Naive thymus-derived CD4-positive, alpha-beta T cell (primary cell): Measurements from ENCODE around the gene ADGRL3. TPM values are rescaled to one million over a fixed set of nuclear protein-coding genes. Genes with fewer than 3 reads are reported as not detected.

Experiments
- ATAC-seq: fragments of 150-1000 bp; cut with Tn5 transposase; 2 replicates; pipeline ENCODE4 v1.10.0; 2021; ENCODE audit warnings: mild to moderate bottlenecking, moderate library complexity
- CTCF ChIA-PET: fragments of 350-600 bp; sonication (Branson Sonifier 250); formaldehyde crosslinking; loops from one replicate; lab custom pipeline; 2021; ENCODE audit warnings: antibody characterized with exemption; lab: Charles Lee
- POLR2A ChIA-PET: fragments of 350-600 bp; sonication (Branson Sonifier 250); formaldehyde crosslinking; loops from one replicate; lab custom pipeline; 2021; ENCODE audit warnings: antibody characterized with exemption, inconsistent platforms; lab: Charles Lee
- DNase-seq, 9 donors: peaks; one replicate each; pipeline versions ENCODE4 v3.0.0 to v3.0.0-alpha.2; 2020 to 2022; ENCODE audit warnings: mixed read lengths in 1 of 9
- H3K27ac ChIP-seq: one replicate; pipeline ENCODE4 v1.7.0; 2013; ENCODE audit warnings: mild to moderate bottlenecking, low read depth, low read length, moderate library complexity
- H3K27me3 ChIP-seq, 2 donors: one replicate each; pipeline ENCODE4 v1.7.0; 2013; ENCODE audit warnings: low read length in 2 of 2, mild to moderate bottlenecking in 2 of 2, moderate library complexity in 2 of 2; ENCODE audit not compliant: control insufficient read depth in 2 of 2, insufficient read depth in 2 of 2
- H3K36me3 ChIP-seq, 3 experiments: 1 replicate in 2 of 3; 2 replicates in 1 of 3; pipeline ENCODE4 v1.7.0; 2013; ENCODE audit warnings: low read length in 3 of 3, mild to moderate bottlenecking in 3 of 3, moderate library complexity in 1 of 3; ENCODE audit not compliant: insufficient read depth in 3 of 3, control insufficient read depth in 2 of 3
- H3K4me1 ChIP-seq, 2 donors: one replicate each; pipeline ENCODE4 v1.7.0; 2013; ENCODE audit warnings: low read length in 2 of 2, mild to moderate bottlenecking in 2 of 2, moderate library complexity in 1 of 2; ENCODE audit not compliant: control insufficient read depth in 2 of 2, insufficient read depth in 2 of 2
- H3K4me3 ChIP-seq: 2 replicates; pipeline ENCODE4 v1.7.0; 2013; ENCODE audit warnings: mild to moderate bottlenecking, low read length
- H3K9me3 ChIP-seq, 3 experiments: 1 replicate in 2 of 3; 2 replicates in 1 of 3; pipeline ENCODE4 v1.7.0; 2013; ENCODE audit warnings: low read length in 3 of 3; ENCODE audit not compliant: control insufficient read depth in 2 of 3
- H3K27ac Mint-ChIP-seq, 9 donors: one replicate each; pipeline ENCODE4 v1.8.0; 2020 to 2022; ENCODE audit warnings: mixed read lengths in 9 of 9, mild to moderate bottlenecking in 8 of 9, moderate library complexity in 5 of 9, inconsistent platforms in 2 of 9
- H3K27me3 Mint-ChIP-seq, 5 donors: one replicate each; pipeline ENCODE4 v1.8.0; 2021 to 2022; ENCODE audit warnings: mixed read lengths in 5 of 5, mild to moderate bottlenecking in 1 of 5
- H3K36me3 Mint-ChIP-seq, 5 donors: one replicate each; pipeline ENCODE4 v1.8.0; 2020 to 2022; ENCODE audit warnings: mixed read lengths in 5 of 5, mild to moderate bottlenecking in 3 of 5, inconsistent platforms in 1 of 5
- H3K4me1 Mint-ChIP-seq, 7 donors: one replicate each; pipeline ENCODE4 v1.8.0; 2020 to 2022; ENCODE audit warnings: mixed read lengths in 7 of 7, mild to moderate bottlenecking in 3 of 7, inconsistent platforms in 1 of 7
- H3K4me3 Mint-ChIP-seq, 10 donors: one replicate each; pipeline ENCODE4 v1.8.0; 2020 to 2022; ENCODE audit warnings: mild to moderate bottlenecking in 10 of 10, mixed read lengths in 10 of 10, moderate library complexity in 6 of 10, inconsistent platforms in 2 of 10
- H3K9me3 Mint-ChIP-seq, 11 donors: one replicate each; pipeline ENCODE4 v1.8.0; 2020 to 2022; ENCODE audit warnings: mixed read lengths in 11 of 11, mild to moderate bottlenecking in 4 of 11, inconsistent platforms in 1 of 11, moderate library complexity in 1 of 11
- intact Hi-C, 2 donors: fragments of 100-400 bp; cut with micrococcal nuclease; formaldehyde crosslinking; loops; one replicate each; pipeline ENCODE4 v1.15.1; 2023
- polyA plus RNA-seq, 2 donors: library from polyadenylated mRNA; unstranded; fragments of 300-500 nt; fragmentation: Illumina TruSeq; gene quantifications; one replicate each; pipeline ENCODE4 v1.2.3, GENCODE V29; 2021
- total RNA-seq, 6 experiments: library from RNA in 5 of 6; stranded (reverse) in 5 of 6; gene quantifications; 1 replicate in 5 of 6; 2 replicates in 1 of 6; pipeline ENCODE4 v1.2.3 and lab custom pipeline; 2021 to 2026

The ADGRL3 gene
- total and polyA plus RNA-seq, 7 experiments from 2014 or later: not detected

DNA sequence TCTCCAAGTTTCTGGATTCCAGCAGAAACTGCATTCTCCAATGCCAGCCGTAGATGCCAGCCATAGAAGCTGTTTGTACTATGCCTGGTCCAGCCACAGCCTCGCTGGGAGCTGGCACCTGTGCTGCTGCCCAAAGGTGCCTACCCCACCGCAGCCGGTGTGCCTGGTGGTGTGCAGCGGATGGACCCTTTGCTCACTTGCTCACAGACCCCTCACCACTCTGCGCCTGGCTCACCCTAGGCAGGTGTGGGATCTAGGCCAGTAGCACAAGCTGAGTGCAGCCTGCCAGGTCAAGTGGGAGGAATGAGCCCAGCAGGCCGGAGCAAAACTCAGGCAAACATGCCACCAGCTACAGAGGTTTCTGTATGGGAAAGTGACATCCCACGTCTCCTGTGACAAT is 463.2 kb downstream of the ADGRL3 start:
- H3K4me3 Mint-ChIP-seq: no peak overlapping the region
- H3K27me3 Mint-ChIP-seq: no peaks in the 10 kb centered on the region
- DNase-seq: no peak
- ChIA-PET CTCF (no interaction called here), POLR2A (no interaction called here)
- no peaks in the 10 kb centered on the region for H3K4me1 Mint-ChIP-seq
- Histone ChIP-seq H3K36me3 (no peaks in the 10 kb centered on the region), H3K4me3 (no peak overlapping the region), H3K27ac (no peak overlapping the region), H3K9me3 (peaks cover 0 to 7% (median 0%) of the 10 kb centered on the region in 3 experiments), H3K27me3 (no peaks in the 10 kb centered on the region), H3K4me1 (no peaks in the 10 kb centered on the region)
- intact Hi-C loops: no loop called here
- H3K9me3 Mint-ChIP-seq: peaks cover 0 to 8% (median 2%) of the 10 kb centered on the region in 11 donors
- H3K27ac Mint-ChIP-seq: no peak overlapping the region
- ATAC-seq: no peak
- H3K36me3 Mint-ChIP-seq: no peaks in the 10 kb centered on the region

DNA sequence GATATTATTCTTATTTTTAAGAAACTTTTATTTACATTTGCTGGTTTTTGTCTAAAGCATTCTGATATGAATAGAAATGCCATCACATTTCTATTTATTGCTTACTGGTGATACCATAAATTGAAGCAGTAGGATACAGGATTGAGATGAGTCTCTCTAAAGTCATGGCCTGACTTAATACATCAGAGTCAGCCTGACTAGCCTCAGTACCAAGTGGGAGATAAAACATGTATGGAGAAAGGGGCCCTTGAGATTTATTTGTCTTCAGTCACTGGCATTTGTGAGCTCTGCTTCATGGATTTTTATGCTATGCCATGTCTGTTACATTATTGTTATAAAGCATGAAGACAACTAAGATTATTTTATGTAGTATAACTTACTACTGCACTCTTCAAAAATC is 465.5 kb downstream of the ADGRL3 start:
- CTCF ChIA-PET: no interaction called here
- H3K4me3 ChIP-seq: no peak overlapping the region
- Mint-ChIP-seq H3K36me3 (no peaks in the 10 kb centered on the region), H3K9me3 (peaks cover 0 to 8% (median 2%) of the 10 kb centered on the region in 11 donors), H3K4me1 (no peaks in the 10 kb centered on the region), H3K4me3 (no peak overlapping the region), H3K27me3 (no peaks in the 10 kb centered on the region), H3K27ac (no peak overlapping the region)
- no peaks in the 10 kb centered on the region for H3K27me3 ChIP-seq
- DNase-seq (no peak), ATAC-seq (no peak)
- POLR2A ChIA-PET: no interaction called here
- intact Hi-C loops: no loop called here
- no peaks in the 10 kb centered on the region for H3K36me3 ChIP-seq
- H3K4me1 ChIP-seq: no peaks in the 10 kb centered on the region
- peaks cover 0 to 7% (median 0%) of the 10 kb centered on the region in 3 experiments for H3K9me3 ChIP-seq
- no peak overlapping the region for H3K27ac ChIP-seq

DNA sequence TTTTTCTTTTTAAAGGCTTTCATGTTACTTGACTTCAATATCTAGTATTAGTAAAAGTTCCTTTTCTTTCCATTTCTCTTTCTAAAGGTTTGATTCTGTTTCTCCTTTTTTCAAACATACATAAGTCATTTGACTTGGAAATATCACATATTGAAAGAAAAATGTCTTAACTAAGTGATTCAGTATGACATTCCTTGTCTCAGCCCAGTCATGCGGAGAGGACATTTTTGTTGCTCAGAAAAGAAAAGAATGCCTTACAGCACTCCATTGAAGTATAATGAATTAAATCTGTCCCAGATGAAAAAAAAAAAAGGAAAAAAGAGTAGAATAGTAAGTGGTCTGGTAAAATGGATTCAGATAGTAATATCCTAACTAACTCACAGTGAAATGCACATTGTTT is 466.1 kb downstream of the ADGRL3 start:
- H3K9me3 Mint-ChIP-seq: peaks cover 0 to 12% (median 2%) of the 10 kb centered on the region in 11 donors
- no peak overlapping the region for H3K27ac Mint-ChIP-seq
- DNase-seq: no peak
- ChIA-PET CTCF (no interaction called here), POLR2A (no interaction called here)
- no peaks in the 10 kb centered on the region for H3K4me1 ChIP-seq
- no peaks in the 10 kb centered on the region for H3K36me3 Mint-ChIP-seq
- no peaks in the 10 kb centered on the region for H3K27me3 Mint-ChIP-seq
- no peaks in the 10 kb centered on the region for H3K36me3 ChIP-seq
- no peaks in the 10 kb centered on the region for H3K27me3 ChIP-seq
- peaks cover 0 to 7% (median 0%) of the 10 kb centered on the region in 3 experiments for H3K9me3 ChIP-seq
- H3K4me3 Mint-ChIP-seq: no peak overlapping the region
- no peaks in the 10 kb centered on the region for H3K4me1 Mint-ChIP-seq
- no peak for ATAC-seq
- H3K27ac ChIP-seq: no peak overlapping the region
- intact Hi-C loops: no loop called here
- no peak overlapping the region for H3K4me3 ChIP-seq

DNA sequence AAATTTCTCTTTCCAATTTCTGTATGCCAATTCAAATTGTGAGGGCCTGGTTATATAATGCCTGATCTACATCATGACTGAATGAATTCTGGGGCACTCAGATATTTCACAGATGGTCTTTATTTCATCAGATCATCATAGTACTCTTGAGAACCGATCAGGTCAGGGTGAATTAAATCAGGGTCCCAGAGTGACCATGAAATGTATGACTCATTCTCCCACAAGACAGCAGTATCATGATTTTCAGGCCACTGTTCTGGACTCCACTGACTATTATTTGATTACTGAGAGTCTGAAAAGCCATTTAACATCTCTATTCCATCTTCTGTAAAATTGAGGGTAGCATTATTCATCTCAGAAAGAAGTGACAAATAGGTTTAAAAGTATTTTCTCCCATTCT is 471.5 kb downstream of the ADGRL3 start:
- Histone ChIP-seq H3K27ac (no peak overlapping the region), H3K27me3 (no peaks in the 10 kb centered on the region), H3K4me3 (no peak overlapping the region), H3K4me1 (no peaks in the 10 kb centered on the region), H3K9me3 (no peaks in the 10 kb centered on the region), H3K36me3 (no peaks in the 10 kb centered on the region)
- peaks cover 0 to 12% (median 0%) of the 10 kb centered on the region in 11 donors for H3K9me3 Mint-ChIP-seq
- no peak overlapping the region for H3K27ac Mint-ChIP-seq
- CTCF ChIA-PET: no interaction called here
- DNase-seq: no peak
- H3K4me1 Mint-ChIP-seq: no peaks in the 10 kb centered on the region
- intact Hi-C loops: no loop called here
- POLR2A ChIA-PET: no interaction called here
- H3K27me3 Mint-ChIP-seq: no peaks in the 10 kb centered on the region
- H3K4me3 Mint-ChIP-seq: no peak overlapping the region
- ATAC-seq: no peak
- no peaks in the 10 kb centered on the region for H3K36me3 Mint-ChIP-seq

DNA sequence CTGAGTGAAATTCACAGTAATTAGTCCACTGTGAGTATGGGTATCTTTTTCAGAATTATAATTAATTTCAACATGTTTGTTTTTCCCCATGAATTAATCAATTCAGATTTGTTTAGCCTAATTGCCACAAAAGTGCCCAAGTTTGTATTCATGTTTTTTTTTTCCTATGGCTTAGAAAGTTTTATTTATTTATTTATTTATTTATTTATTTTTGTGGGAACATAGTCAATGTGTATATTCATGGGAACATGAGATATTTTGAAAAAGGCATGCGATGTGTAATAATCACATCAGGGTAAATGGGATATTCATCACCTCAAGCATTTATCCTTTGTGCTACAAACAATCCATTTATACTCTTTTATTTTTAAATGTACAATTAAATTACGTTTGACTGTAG is 475.3 kb downstream of the ADGRL3 start:
- H3K36me3 Mint-ChIP-seq: no peaks in the 10 kb centered on the region

DNA sequence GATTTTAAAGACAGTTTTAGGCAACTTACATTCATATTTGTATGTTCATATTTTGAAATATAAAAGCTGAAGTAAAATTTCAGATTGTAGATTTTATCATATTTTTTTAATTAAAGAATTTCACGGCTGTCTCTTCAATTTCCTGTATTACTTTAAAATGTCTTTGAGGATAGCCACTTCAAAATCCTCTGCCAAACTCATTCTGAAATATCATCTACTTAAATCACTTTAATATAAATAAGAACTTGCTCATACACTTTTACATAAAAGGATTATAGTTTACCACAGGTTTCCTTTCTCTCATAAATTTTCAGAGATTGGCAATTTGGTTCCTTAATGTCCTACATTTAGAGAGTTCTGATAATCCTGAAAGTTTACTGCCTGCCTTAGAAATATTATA is 478.2 kb downstream of the ADGRL3 start:
- POLR2A ChIA-PET: no interaction called here
- H3K9me3 ChIP-seq: no peaks in the 10 kb centered on the region
- ATAC-seq (no peak), DNase-seq (no peak)
- H3K27me3 ChIP-seq: no peaks in the 10 kb centered on the region
- intact Hi-C loops: no loop called here
- H3K27me3 Mint-ChIP-seq: no peaks in the 10 kb centered on the region
- CTCF ChIA-PET: no interaction called here
- H3K4me3 ChIP-seq: no peak overlapping the region
- H3K4me1 Mint-ChIP-seq: no peaks in the 10 kb centered on the region
- no peak overlapping the region for H3K27ac Mint-ChIP-seq
- no peak overlapping the region for H3K27ac ChIP-seq
- H3K36me3 ChIP-seq: no peaks in the 10 kb centered on the region
- no peak overlapping the region for H3K4me3 Mint-ChIP-seq
- peaks cover 0 to 14% (median 2%) of the 10 kb centered on the region in 11 donors for H3K9me3 Mint-ChIP-seq
- H3K4me1 ChIP-seq: no peaks in the 10 kb centered on the region
- H3K36me3 Mint-ChIP-seq: no peaks in the 10 kb centered on the region

More for the DNA sequence above, 475.3 kb downstream of the ADGRL3 start:
- ChIA-PET POLR2A (no interaction called here), CTCF (interaction anchor here (0.5 kb wide), 1 partner anchor 1190 kb away, joined by 4 read pairs; no protein-coding TSS in a partner anchor)
- Mint-ChIP-seq H3K4me3 (no peak overlapping the region), H3K27me3 (no peaks in the 10 kb centered on the region), H3K27ac (no peak overlapping the region), H3K9me3 (peaks cover 0 to 5% (median 0%) of the 10 kb centered on the region in 11 donors), H3K4me1 (no peaks in the 10 kb centered on the region)
- H3K27ac ChIP-seq: no peak overlapping the region
- H3K36me3 ChIP-seq: no peaks in the 10 kb centered on the region
- no peaks in the 10 kb centered on the region for H3K27me3 ChIP-seq
- no peak overlapping the region for H3K4me3 ChIP-seq
- DNase-seq: no peak
- no peaks in the 10 kb centered on the region for H3K9me3 ChIP-seq
- intact Hi-C loops: no loop called here
- no peaks in the 10 kb centered on the region for H3K4me1 ChIP-seq
- ATAC-seq: no peak

DNA sequence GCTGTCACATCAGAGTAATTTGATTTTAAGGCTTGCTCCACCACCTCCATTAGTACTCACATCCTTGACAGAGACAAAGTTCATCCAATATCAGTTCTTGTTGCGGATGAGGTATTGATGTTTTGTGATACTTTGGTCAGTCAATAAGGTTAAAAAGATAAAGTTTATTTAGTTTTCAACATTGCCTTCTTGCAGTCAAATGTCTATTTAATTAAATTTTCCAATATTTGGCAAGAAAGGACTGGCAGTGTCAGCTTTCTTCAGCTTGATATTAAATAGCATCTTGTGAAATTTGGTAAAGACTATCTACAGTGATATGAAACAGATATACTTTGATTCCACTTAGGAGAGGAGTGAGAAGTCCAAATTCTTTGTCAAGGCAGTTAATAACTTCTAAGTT is 493.4 kb downstream of the ADGRL3 start:
- ChIA-PET POLR2A (no interaction called here), CTCF (no interaction called here)
- H3K36me3 ChIP-seq: no peaks in the 10 kb centered on the region
- H3K27ac Mint-ChIP-seq: no peak overlapping the region
- ATAC-seq: no peak
- no peaks in the 10 kb centered on the region for H3K4me1 Mint-ChIP-seq
- no peaks in the 10 kb centered on the region for H3K27me3 Mint-ChIP-seq
- H3K4me3 ChIP-seq: no peak overlapping the region
- no peak for DNase-seq
- H3K36me3 Mint-ChIP-seq: no peaks in the 10 kb centered on the region
- peaks cover 0 to 17% (median 2%) of the 10 kb centered on the region in 11 donors for H3K9me3 Mint-ChIP-seq
- no peaks in the 10 kb centered on the region for H3K9me3 ChIP-seq
- no peaks in the 10 kb centered on the region for H3K4me1 ChIP-seq
- no peak overlapping the region for H3K4me3 Mint-ChIP-seq
- no peak overlapping the region for H3K27ac ChIP-seq
- H3K27me3 ChIP-seq: no peaks in the 10 kb centered on the region
- intact Hi-C loops: no loop called here
